NCI-H146 treated with DMSO at 0.1 percent for 48 hours (cell line): ENCODE measurements around the gene NRXN2.

Source experiments
- DNase-seq: peaks from one replicate; lab custom pipeline; 2025; ENCODE audit not compliant: unreplicated experiment; lab: John Stamatoyannopoulos, UW

The NRXN2 gene

GRCh38 chr11:64556721-64557250 is 166.2 kb downstream of the NRXN2 start:
- no peak for DNase-seq
